ENCODE results near the gene ZFP36. TPM values are rescaled to one million over a fixed set of nuclear protein-coding genes. Genes with fewer than 3 reads are reported as not detected.

Gene ZFP36
- total RNA-seq, 2 donors from 2014 or later = 16.1 to 23.4 TPM

GRCh38 chr19:39422020-39422419 lies 15.4 kb downstream of the ZFP36 start:
- no peaks in the 10 kb centered on the region for H3K27me3 ChIP-seq (ENCODE audit: control insufficient read depth, insufficient read depth, low read length, poor library complexity, severe bottlenecking)
- no peak for TF ChIP-seq CTCF (conservative IDR thresholded peaks at IDR 0.05)
- H3K4me1 ChIP-seq (ENCODE audit: control insufficient read depth, insufficient read depth, low read length) = no peaks in the 10 kb centered on the region
- no peak for DNase-seq
- H3K27me3 Mint-ChIP-seq (ENCODE audit: insufficient read depth) = no peaks in the 10 kb centered on the region
- H3K4me3 Mint-ChIP-seq = no peak overlapping the region
- no peaks in the 10 kb centered on the region for H3K4me1 Mint-ChIP-seq
- no peaks in the 10 kb centered on the region for H3K9me3 Mint-ChIP-seq
- H3K9me3 ChIP-seq (ENCODE audit: control insufficient read depth, low read length) = no peaks in the 10 kb centered on the region
- H3K36me3 ChIP-seq (ENCODE audit: control insufficient read depth, insufficient read depth, low read length) = peaks cover 78% of the 10 kb centered on the region
- H3K27ac ChIP-seq (ENCODE audit: low read depth, low read length) = no peak overlapping the region
- WGBS, 2 experiments (ENCODE audit: insufficient coverage in 1 of 2, insufficient read length in 1 of 2) = 83 to 98% methylated on average over 1 to 5 of the region's 5 CpGs
- H3K36me3 Mint-ChIP-seq (ENCODE audit: low read depth) = peaks cover 61% of the 10 kb centered on the region
- no peak overlapping the region for H3K9ac ChIP-seq (ENCODE audit: extremely low read depth, low read length, poor library complexity, severe bottlenecking)
- no peak overlapping the region for H3K4me3 ChIP-seq (ENCODE audit: low read length)
- H3K27ac Mint-ChIP-seq = no peak overlapping the region

- Mint-ChIP-seq H3K27me3 (ENCODE audit: insufficient read depth) (no peaks in the 10 kb centered on the region), H3K27ac (peak overlapping the region; percentile 35), H3K4me3 (no peak overlapping the region), H3K36me3 (ENCODE audit: low read depth) (peaks cover 49% of the 10 kb centered on the region), H3K9me3 (no peaks in the 10 kb centered on the region), H3K4me1 (peaks cover 4% of the 10 kb centered on the region)
- Histone ChIP-seq H3K27ac (ENCODE audit: low read depth, low read length) (no peak overlapping the region), H3K9me3 (ENCODE audit: control insufficient read depth, low read length) (no peaks in the 10 kb centered on the region), H3K4me3 (ENCODE audit: low read length) (no peak overlapping the region), H3K9ac (ENCODE audit: extremely low read depth, low read length, poor library complexity, severe bottlenecking) (no peak overlapping the region), H3K4me1 (ENCODE audit: control insufficient read depth, insufficient read depth, low read length) (no peaks in the 10 kb centered on the region), H3K36me3 (ENCODE audit: control insufficient read depth, insufficient read depth, low read length) (peaks cover 64% of the 10 kb centered on the region), H3K27me3 (ENCODE audit: control insufficient read depth, insufficient read depth, low read length, poor library complexity, severe bottlenecking) (no peaks in the 10 kb centered on the region)
- no peak for TF ChIP-seq CTCF (conservative IDR thresholded peaks at IDR 0.05)
- whole genome bisulfite sequencing, 2 experiments (ENCODE audit: insufficient coverage in 1 of 2, insufficient read length in 1 of 2) = 93 to 94% methylated on average over 28 to 35 of the region's 35 CpGs
- no peak for DNase-seq
Measured at GRCh38 chr19:39423258-39424086, 16.8 kb downstream of the ZFP36 start.

- H3K4me3 Mint-ChIP-seq = no peak overlapping the region
- Histone ChIP-seq H3K9me3 (ENCODE audit: control insufficient read depth, low read length) (no peaks in the 10 kb centered on the region), H3K27ac (ENCODE audit: low read depth, low read length) (no peak overlapping the region), H3K9ac (ENCODE audit: extremely low read depth, low read length, poor library complexity, severe bottlenecking) (no peak overlapping the region), H3K27me3 (ENCODE audit: control insufficient read depth, insufficient read depth, low read length, poor library complexity, severe bottlenecking) (no peaks in the 10 kb centered on the region), H3K36me3 (ENCODE audit: control insufficient read depth, insufficient read depth, low read length) (peaks cover 54% of the 10 kb centered on the region), H3K4me1 (ENCODE audit: control insufficient read depth, insufficient read depth, low read length) (peaks cover 6% of the 10 kb centered on the region), H3K4me3 (ENCODE audit: low read length) (no peak overlapping the region)
- H3K36me3 Mint-ChIP-seq (ENCODE audit: low read depth) = peaks cover 40% of the 10 kb centered on the region
- H3K9me3 Mint-ChIP-seq = no peaks in the 10 kb centered on the region
- H3K27ac Mint-ChIP-seq = peak overlapping the region; percentile 61
- TF ChIP-seq CTCF (conservative IDR thresholded peaks at IDR 0.05) = no peak
- H3K27me3 Mint-ChIP-seq (ENCODE audit: insufficient read depth) = no peaks in the 10 kb centered on the region
- peaks cover 10% of the 10 kb centered on the region for H3K4me1 Mint-ChIP-seq
- 93 to 95% methylated on average over 3 to 15 of the region's 16 CpGs for WGBS, 2 experiments (ENCODE audit: insufficient coverage in 1 of 2, insufficient read length in 1 of 2)
- peak; percentile 39 for DNase-seq
Measured at GRCh38 chr19:39424934-39425333, 18.3 kb downstream of the ZFP36 start.

Data from endodermal cell (in vitro differentiated cells).